Right lobe of liver (tissue), 6 donors: Measurements from ENCODE around the gene NHLH1. TPM values are rescaled to one million over a fixed set of nuclear protein-coding genes. Genes with fewer than 3 reads are reported as not detected.

Experiments used
- ATAC-seq, 4 donors: fragments of 200-7000 bp; cut with Tn5 transposase; one replicate each; pipeline ENCODE4 v1.9.1; 2020; ENCODE audit warnings: mild to moderate bottlenecking in 4 of 4, moderate library complexity in 4 of 4
- DNase-seq, 3 donors: peaks; one replicate each; pipeline ENCODE4 v3.0.0-alpha.2; 2020
- H3K27ac ChIP-seq, 3 donors: fragments of 200-600 bp; one replicate each; pipeline ENCODE4 v1.8.0; 2022
- H3K27me3 ChIP-seq, 2 donors: fragments of 200-600 bp; one replicate each; pipeline ENCODE4 v1.8.0; 2022
- H3K36me3 ChIP-seq, 4 donors: fragments of 200-600 bp; sonication (generic) in 1 of 4; one replicate each; pipeline versions ENCODE4 v1.5.1 to v1.8.0; 2017 to 2022; ENCODE audit warnings: control low read depth in 1 of 4
- H3K4me1 ChIP-seq, 4 donors: fragments of 200-600 bp; sonication (generic) in 1 of 4; one replicate each; pipeline versions ENCODE4 v1.5.1 to v1.8.0; 2017 to 2022; ENCODE audit warnings: control low read depth in 1 of 4
- H3K4me3 ChIP-seq, 3 donors: fragments of 200-600 bp; one replicate each; pipeline ENCODE4 v1.8.0; 2022
- H3K9me3 ChIP-seq, 4 donors: fragments of 200-600 bp; sonication (generic) in 1 of 4; one replicate each; pipeline versions ENCODE4 v1.5.1 to v1.8.0; 2017 to 2022; ENCODE audit warnings: control low read depth in 1 of 4
- CTCF ChIP-seq, 4 donors: fragments of 200-600 bp in 3 of 4; fragments of 450-650 bp in 1 of 4; IDR thresholded peaks; one replicate each; pipeline versions ENCODE4 v1.5.1 to v1.8.0; 2016 to 2022; ENCODE audit warnings: antibody characterized with exemption in 4 of 4, mild to moderate bottlenecking in 2 of 4
- POLR2A ChIP-seq: fragments of 450-650 bp; IDR thresholded peaks from one replicate; pipeline ENCODE4 v1.6.1; 2017; ENCODE audit warnings: antibody characterized with exemption, mild to moderate bottlenecking
- WGBS: methylation state at CpG from one replicate; pipeline ENCODE4 v1.1.6; 2018; ENCODE audit warnings: low coverage, low lambda C conversion rate; ENCODE audit not compliant: insufficient coverage; ENCODE audit errors: missing lambda C conversion rate; 5-methylcytosine and 5-hydroxymethylcytosine counted together
- intact Hi-C, 2 donors: fragments of 100-400 bp; cut with DNase I; formaldehyde crosslinking; loops; one replicate each; pipeline versions ENCODE4 v1.11.2 to v1.14.1; 2022
- total RNA-seq, 6 experiments: library from RNA; depleted of rRNA in 2 of 6; stranded (reverse); fragments of >200 nt in 2 of 6; fragmentation: NEBNext Ultra II Directional in 3 of 6; extraction: Animal tissue kit (Norgen Biotek cat#: 25700) in 3 of 6; gene quantifications; one replicate each; pipeline versions ENCODE4 v1.1.0 to v1.2.4, GENCODE V29; 2016 to 2023
- donor health status: DM: no; HTN: yes; CAD: no.
- donor health status: DM: no; HTN: no; CAD: no.
- donor health status: DM: no; HTN: no; CAD: no.
- donor health status: DM: no; HTN: yes; CAD: no.
- donor health status: DM: no; HTN: yes; CAD: no.

NHLH1 gene
- total RNA-seq, 6 experiments from 2014 or later: 0.07 to 0.12 TPM; not detected in 4

- Histone ChIP-seq H3K4me1 (no peaks in the 10 kb centered on the region), H3K27me3 (no peaks in the 10 kb centered on the region), H3K36me3 (peaks cover 0 to 12% (median 6%) of the 10 kb centered on the region in 4 donors), H3K4me3 (no peak overlapping the region), H3K27ac (no peak overlapping the region), H3K9me3 (no peaks in the 10 kb centered on the region)
- ATAC-seq: no peak
- intact Hi-C loops: loop anchor here in 1 of 2 donors (10.0 kb wide), 1 partner anchor 168 kb away; the partner anchor contains the start of gene CASQ1
- no peak for TF ChIP-seq POLR2A
- TF ChIP-seq CTCF (IDR thresholded peaks at IDR 0.05): no peak
- no peak for DNase-seq
- WGBS: 76% methylated on average over 8 of the region's 9 CpGs
Measured at GRCh38 chr1:160362168-160362957, 4.5 kb upstream of the NHLH1 start.

- TF ChIP-seq CTCF (IDR thresholded peaks at IDR 0.05): no peak
- TF ChIP-seq POLR2A: no peak
- WGBS: 39% methylated on average over 2 of the region's 5 CpGs
- no peak overlapping the region for H3K27ac ChIP-seq
- H3K36me3 ChIP-seq: peaks cover 0 to 7% (median 2%) of the 10 kb centered on the region in 4 donors
- ATAC-seq (no peak), DNase-seq (no peak)
- no peaks in the 10 kb centered on the region for H3K4me1 ChIP-seq
- H3K9me3 ChIP-seq: no peaks in the 10 kb centered on the region
- H3K27me3 ChIP-seq: no peaks in the 10 kb centered on the region
- H3K4me3 ChIP-seq: no peak overlapping the region
- intact Hi-C loops: loop anchor here in 1 of 2 donors (10.0 kb wide), 1 partner anchor 168 kb away; the partner anchor contains the start of gene CASQ1
Measured at GRCh38 chr1:160363010-160363409, 3.9 kb upstream of the NHLH1 start.

GRCh38 chr1:160363951-160364735 is 2.7 kb upstream of the NHLH1 start:
- TF ChIP-seq POLR2A: no peak
- no peak for TF ChIP-seq CTCF (IDR thresholded peaks at IDR 0.05)
- Histone ChIP-seq H3K4me1 (no peaks in the 10 kb centered on the region), H3K36me3 (peaks cover 0 to 4% (median 0%) of the 10 kb centered on the region in 4 donors), H3K9me3 (no peaks in the 10 kb centered on the region), H3K27ac (no peak overlapping the region), H3K4me3 (no peak overlapping the region), H3K27me3 (no peaks in the 10 kb centered on the region)
- intact Hi-C loops: loop anchor here in 1 of 2 donors (10.0 kb wide), 1 partner anchor 169 kb away; the partner anchor contains the start of gene CASQ1
- 56% methylated on average over 6 of the region's 12 CpGs for WGBS
- ATAC-seq (no peak), DNase-seq (no peak)

GRCh38 chr1:160365325-160365724 is 1.5 kb upstream of the NHLH1 start:
- no peak overlapping the region for H3K27ac ChIP-seq
- WGBS: no CpG with 5 or more reads among the region's 1 CpG
- no peak overlapping the region for H3K4me3 ChIP-seq
- H3K9me3 ChIP-seq: no peaks in the 10 kb centered on the region
- intact Hi-C loops: loop anchor here in 1 of 2 donors (10.0 kb wide), 1 partner anchor 171 kb away; the partner anchor contains the start of gene CASQ1
- H3K4me1 ChIP-seq: no peaks in the 10 kb centered on the region
- ATAC-seq: no peak
- TF ChIP-seq CTCF (IDR thresholded peaks at IDR 0.05): no peak
- no peak for TF ChIP-seq POLR2A
- H3K36me3 ChIP-seq: peaks cover 0 to 2% (median 0%) of the 10 kb centered on the region in 4 donors
- peak in 1 of 3 donors; percentile 9 for DNase-seq
- H3K27me3 ChIP-seq: no peaks in the 10 kb centered on the region
